Lower lobe of right lung (tissue), 2 donors: ENCODE results near the gene HNRNPL. TPM values are rescaled to one million over a fixed set of nuclear protein-coding genes. Genes with fewer than 3 reads are reported as not detected.

Experiments used
- ATAC-seq, 2 donors: fragments of 200-7000 bp; cut with Tn5 transposase; one replicate each; pipeline ENCODE4 v1.9.1; 2020 to 2022; ENCODE audit warnings: mild to moderate bottlenecking in 2 of 2, moderate library complexity in 2 of 2
- DNase-seq: peaks from one replicate; pipeline ENCODE4 v3.0.0-alpha.2; 2020
- H3K27ac ChIP-seq: fragments of 200-600 bp; one replicate; pipeline ENCODE4 v1.8.0; 2022
- H3K27me3 ChIP-seq: fragments of 200-600 bp; one replicate; pipeline ENCODE4 v1.8.0; 2022; ENCODE audit warnings: low read depth
- H3K36me3 ChIP-seq: fragments of 200-600 bp; one replicate; pipeline ENCODE4 v1.8.0; 2022; ENCODE audit warnings: mild to moderate bottlenecking
- H3K4me1 ChIP-seq: fragments of 200-600 bp; one replicate; pipeline ENCODE4 v1.8.0; 2022
- H3K4me3 ChIP-seq: fragments of 200-600 bp; one replicate; pipeline ENCODE4 v1.8.0; 2022; ENCODE audit warnings: mild to moderate bottlenecking
- H3K9me3 ChIP-seq: fragments of 200-600 bp; one replicate; pipeline ENCODE4 v1.8.0; 2022
- CTCF ChIP-seq: fragments of 200-600 bp; IDR thresholded peaks from one replicate; pipeline ENCODE4 v1.8.0; 2022; ENCODE audit warnings: antibody characterized with exemption, mild to moderate bottlenecking
- intact Hi-C: fragments of 100-400 bp; cut with DNase I; formaldehyde crosslinking; loops from one replicate; pipeline ENCODE4 v1.11.0; 2022
- total RNA-seq: library from RNA; stranded (reverse); fragmentation: NEBNext Ultra II Directional; extraction: Animal tissue kit (Norgen Biotek cat#: 25700); gene quantifications from one replicate; pipeline ENCODE4 v1.2.1, GENCODE V29; 2021
- donor health status: DM: no; HTN: yes; CAD: no; lungs with severe emphysema.

HNRNPL gene
- total RNA-seq, 1 donor from 2014 or later, result 274 TPM

DNA sequence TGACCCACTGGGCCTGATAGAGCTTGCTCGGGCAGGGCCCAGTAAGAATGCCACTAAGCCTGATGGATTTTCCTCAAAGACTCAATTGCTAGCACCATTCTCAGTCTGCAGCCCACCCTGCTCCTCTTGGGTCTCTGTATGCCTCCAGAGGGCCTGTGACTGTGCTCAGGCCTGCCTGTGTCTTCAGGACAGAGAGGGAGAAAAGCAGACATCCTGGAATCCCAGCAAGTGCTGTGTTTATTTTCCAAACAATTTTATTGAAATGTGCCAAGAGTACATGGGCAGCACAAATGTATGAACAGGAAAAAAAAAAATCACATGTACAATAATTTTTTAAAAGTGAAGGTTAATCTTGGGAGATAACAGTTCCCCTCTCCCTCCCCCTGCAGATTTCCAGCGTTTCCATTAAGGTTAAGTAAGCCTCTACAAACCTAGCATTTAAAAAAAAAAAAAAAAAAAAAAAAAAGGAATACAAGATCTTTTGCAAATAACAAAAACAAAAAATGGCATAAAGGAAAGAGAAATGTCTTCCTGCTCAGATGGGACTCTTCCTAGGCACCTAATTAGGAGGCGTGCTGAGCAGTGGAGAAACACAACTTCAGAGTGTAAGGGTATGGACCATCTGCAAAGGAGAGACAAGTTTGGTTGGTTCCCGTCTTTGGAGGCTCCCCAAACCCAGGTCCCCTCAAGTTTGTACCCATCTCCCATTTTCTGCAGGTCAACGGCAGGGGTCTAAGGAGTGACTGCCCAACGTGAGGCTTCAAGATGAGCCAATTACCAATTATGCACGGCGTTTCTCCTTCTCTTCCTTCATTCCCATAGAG, 13.4 kb downstream of the HNRNPL start:
- peak overlapping the region; percentile 27 for H3K27ac ChIP-seq
- no peaks in the 10 kb centered on the region for H3K27me3 ChIP-seq
- H3K36me3 ChIP-seq, result peaks cover 63% of the 10 kb centered on the region
- H3K4me3 ChIP-seq, result no peak overlapping the region
- H3K4me1 ChIP-seq, result peaks cover 36% of the 10 kb centered on the region
- intact Hi-C loops, result no loop called here
- H3K9me3 ChIP-seq, result no peaks in the 10 kb centered on the region
- no peak for TF ChIP-seq CTCF
- no peak for ATAC-seq
- DNase-seq, result no peak

GRCh38 chr19:38834590-38834989, 15.2 kb downstream of the HNRNPL start:
- H3K27ac ChIP-seq, result no peak overlapping the region
- TF ChIP-seq CTCF, result no peak
- H3K27me3 ChIP-seq, result no peaks in the 10 kb centered on the region
- H3K4me3 ChIP-seq, result no peak overlapping the region
- H3K9me3 ChIP-seq, result no peaks in the 10 kb centered on the region
- DNase-seq, result no peak
- H3K4me1 ChIP-seq, result peaks cover 44% of the 10 kb centered on the region
- no peak for ATAC-seq
- H3K36me3 ChIP-seq, result peaks cover 55% of the 10 kb centered on the region
- intact Hi-C loops, result no loop called here

DNA sequence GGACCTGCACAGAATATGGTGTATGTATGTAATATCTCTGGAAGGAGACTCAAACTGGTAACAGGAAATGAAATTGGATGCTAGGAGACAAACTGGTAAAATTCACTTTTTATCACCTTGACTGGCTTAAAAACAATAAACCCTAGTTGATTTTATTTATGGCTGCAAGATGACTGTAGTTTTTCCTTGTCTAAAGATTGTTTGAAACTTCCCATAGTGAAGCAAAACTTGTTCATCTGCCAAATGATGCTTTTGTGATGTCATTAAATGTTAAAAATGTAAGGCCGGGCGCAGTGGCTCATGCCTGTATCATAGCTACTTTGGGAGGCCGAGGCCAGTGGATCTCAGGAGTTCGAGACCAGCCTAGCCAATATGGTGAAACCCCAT, 15.7 kb downstream of the HNRNPL start:
- H3K36me3 ChIP-seq, result peaks cover 55% of the 10 kb centered on the region
- ATAC-seq, result no peak
- H3K4me1 ChIP-seq, result peaks cover 46% of the 10 kb centered on the region

DNA sequence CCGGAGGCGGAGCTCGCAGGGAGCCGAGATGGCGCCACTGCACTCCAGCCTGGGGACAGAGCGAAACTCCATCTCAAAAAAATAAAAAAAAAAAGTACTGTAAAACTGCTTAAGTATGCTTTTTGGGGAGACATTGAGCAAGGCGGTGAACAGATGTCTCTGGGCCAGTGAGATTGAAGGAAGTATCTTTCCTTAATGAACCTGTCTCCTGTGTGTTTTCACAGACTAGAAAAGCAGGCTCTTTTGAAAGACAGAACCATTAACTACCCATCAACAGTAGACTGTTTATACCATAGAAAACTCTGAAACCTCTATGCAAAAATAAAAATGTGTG, 16.7 kb downstream of the HNRNPL start:
- Histone ChIP-seq H3K4me1 (peaks cover 44% of the 10 kb centered on the region), H3K4me3 (no peak overlapping the region), H3K36me3 (peaks cover 55% of the 10 kb centered on the region), H3K27ac (peak overlapping the region; percentile 92), H3K27me3 (no peaks in the 10 kb centered on the region), H3K9me3 (no peaks in the 10 kb centered on the region)
- intact Hi-C loops, result no loop called here
- DNase-seq (no peak), ATAC-seq (no peak)
- TF ChIP-seq CTCF, result no peak

More for the DNA sequence above, 15.7 kb downstream of the HNRNPL start:
- Histone ChIP-seq H3K9me3 (no peaks in the 10 kb centered on the region), H3K4me3 (no peak overlapping the region), H3K27me3 (no peaks in the 10 kb centered on the region), H3K27ac (no peak overlapping the region)
- intact Hi-C loops, result no loop called here
- TF ChIP-seq CTCF, result no peak
- DNase-seq, result no peak

DNA sequence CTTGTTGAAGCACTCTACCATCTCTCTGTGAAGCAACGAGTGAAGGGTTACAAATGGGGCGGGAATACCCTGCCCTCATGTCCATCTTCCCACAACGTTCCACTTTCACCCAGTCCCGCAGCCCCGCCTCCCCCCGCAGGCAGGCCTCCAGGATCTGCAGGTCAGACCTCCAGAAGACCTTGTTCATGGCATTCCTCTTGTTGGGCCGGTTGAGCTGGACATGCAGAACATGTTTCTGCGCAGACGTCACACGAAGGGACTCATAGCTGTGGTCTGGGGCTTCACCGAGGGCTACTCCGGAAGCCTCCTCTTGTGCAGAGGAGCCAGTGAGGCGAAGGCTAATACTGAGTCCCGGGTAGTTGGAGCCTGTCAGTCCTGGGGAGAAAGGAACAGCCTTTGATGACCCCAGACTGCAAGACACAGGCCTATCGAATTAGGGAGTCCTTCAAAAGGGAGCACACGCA, 18.6 kb downstream of the HNRNPL start:
- intact Hi-C loops, result no loop called here
- Histone ChIP-seq H3K4me1 (peaks cover 38% of the 10 kb centered on the region), H3K36me3 (peaks cover 53% of the 10 kb centered on the region), H3K27me3 (no peaks in the 10 kb centered on the region), H3K27ac (peak overlapping the region; percentile 92), H3K4me3 (peak overlapping the region; percentile 71), H3K9me3 (no peaks in the 10 kb centered on the region)
- peak; percentile 76 to 86 for ATAC-seq
- DNase-seq, result peak; percentile 90
- no peak for TF ChIP-seq CTCF
